ENCODE results near the gene ADGRV1. TPM values are rescaled to one million over a fixed set of nuclear protein-coding genes. Genes with fewer than 3 reads are reported as not detected.
"Not testable (repeated sequence)": the region's sequence is repeated elsewhere in the genome, so short reads cannot be mapped to it uniquely, and the experiment has no call there.

Gene ADGRV1
- total RNA-seq, 1 donor from 2014 or later = not detected

- Histone ChIP-seq H3K4me3 (no peak overlapping the region), H3K27ac (replicated peaks) (no peak overlapping the region), H3K27me3 (ENCODE audit: low read depth) (peaks cover 13% of the 10 kb centered on the region), H3K4me1 (no peaks in the 10 kb centered on the region), H3K36me3 (no peaks in the 10 kb centered on the region), H3K9me3 (replicated peaks) (no peaks in the 10 kb centered on the region)
- intact Hi-C loops (cut with micrococcal nuclease) = no loop called here
- TF ChIP-seq CTCF (IDR thresholded peaks at IDR 0.05; ENCODE audit: borderline replicate concordance) = no peak
- no peak for DNase-seq
Observed at GRCh38 chr5:90613459-90613858, 54.9 kb downstream of the ADGRV1 start.

- H3K4me1 ChIP-seq = no peaks in the 10 kb centered on the region
- no peaks in the 10 kb centered on the region for H3K36me3 ChIP-seq
- no peak overlapping the region for H3K27ac ChIP-seq (replicated peaks)
- H3K27me3 ChIP-seq (ENCODE audit: low read depth) = peaks cover 13% of the 10 kb centered on the region
- no peak for DNase-seq
- H3K9me3 ChIP-seq (replicated peaks) = no peaks in the 10 kb centered on the region
- no peak overlapping the region for H3K4me3 ChIP-seq
- no peak for TF ChIP-seq CTCF (IDR thresholded peaks at IDR 0.05; ENCODE audit: borderline replicate concordance)
- intact Hi-C loops (cut with micrococcal nuclease) = no loop called here
Observed at GRCh38 chr5:90613918-90614504, 55.4 kb downstream of the ADGRV1 start.

GRCh38 chr5:90615355-90615754, 56.8 kb downstream of the ADGRV1 start:
- intact Hi-C loops (cut with micrococcal nuclease) = no loop called here
- no peaks in the 10 kb centered on the region for H3K4me1 ChIP-seq

GRCh38 chr5:90618071-90618470, 59.5 kb downstream of the ADGRV1 start:
- TF ChIP-seq CTCF (IDR thresholded peaks at IDR 0.05; ENCODE audit: borderline replicate concordance) = no peak
- H3K9me3 ChIP-seq (replicated peaks) = no peaks in the 10 kb centered on the region
- H3K4me1 ChIP-seq = no peaks in the 10 kb centered on the region
- no peak for DNase-seq
- no peak overlapping the region for H3K4me3 ChIP-seq
- intact Hi-C loops (cut with micrococcal nuclease) = no loop called here
- no peaks in the 10 kb centered on the region for H3K36me3 ChIP-seq
- peaks cover 7% of the 10 kb centered on the region for H3K27me3 ChIP-seq (ENCODE audit: low read depth)
- no peak overlapping the region for H3K27ac ChIP-seq (replicated peaks)

More at GRCh38 chr5:90615355-90615754, 56.8 kb downstream of the ADGRV1 start:
- Histone ChIP-seq H3K4me3 (no peak overlapping the region), H3K27ac (replicated peaks) (no peak overlapping the region), H3K9me3 (replicated peaks) (no peaks in the 10 kb centered on the region), H3K36me3 (no peaks in the 10 kb centered on the region), H3K27me3 (ENCODE audit: low read depth) (peaks cover 13% of the 10 kb centered on the region)
- no peak for TF ChIP-seq CTCF (IDR thresholded peaks at IDR 0.05; ENCODE audit: borderline replicate concordance)
- DNase-seq = no peak

GRCh38 chr5:90619762-90620161, 61.2 kb downstream of the ADGRV1 start:
- intact Hi-C loops (cut with micrococcal nuclease); H3K27me3 ChIP-seq (ENCODE audit: low read depth); H3K9me3 ChIP-seq (replicated peaks); H3K4me1 ChIP-seq; H3K27ac ChIP-seq (replicated peaks); DNase-seq; H3K36me3 ChIP-seq; H3K4me3 ChIP-seq: not testable (repeated sequence)

- DNase-seq = no peak
- Histone ChIP-seq H3K36me3 (no peaks in the 10 kb centered on the region), H3K4me1 (no peaks in the 10 kb centered on the region), H3K27me3 (ENCODE audit: low read depth) (peaks cover 6% of the 10 kb centered on the region), H3K4me3 (no peak overlapping the region), H3K27ac (replicated peaks) (no peak overlapping the region), H3K9me3 (replicated peaks) (no peaks in the 10 kb centered on the region)
- intact Hi-C loops (cut with micrococcal nuclease) = no loop called here
- TF ChIP-seq CTCF (IDR thresholded peaks at IDR 0.05; ENCODE audit: borderline replicate concordance) = no peak
Observed at GRCh38 chr5:90621848-90622247, 63.3 kb downstream of the ADGRV1 start.

Data from left ventricle myocardium inferior (tissue), 1 donor.